Keratinocyte (primary cell): ENCODE data around the gene FOXN1. TPM values are rescaled to one million over a fixed set of nuclear protein-coding genes. Genes with fewer than 3 reads are reported as not detected.

Source experiments
- DNase-seq: peaks from one replicate; pipeline ENCODE4 v3.0.0-alpha.2; 2011; ENCODE audit warnings: low read depth, missing footprints, low spot score
- FAIRE-seq: peaks from 2 replicates; lab custom pipeline; 2011; peaks lifted over from hg19 to GRCh38; lab: Jason Lieb, UNC
- H2AFZ ChIP-seq: 2 replicates; pipeline ENCODE4 v1.6.0; 2012; ENCODE audit warnings: low read length, control low read depth, inconsistent platforms; ENCODE audit not compliant: control insufficient read depth
- H3K27ac ChIP-seq: 2 replicates; pipeline ENCODE4 v1.5.1; 2011; ENCODE audit warnings: low read length; ENCODE audit not compliant: control insufficient read depth, insufficient read depth
- H3K27me3 ChIP-seq: 3 replicates; pipeline ENCODE4 v1.6.0; 2011; ENCODE audit warnings: low read length; ENCODE audit not compliant: control insufficient read depth, insufficient read depth; ENCODE audit errors: extremely low read depth
- H3K36me3 ChIP-seq, 2 experiments: 2 replicates in 1 of 2; 3 replicates in 1 of 2; pipeline ENCODE4 v1.5.1; 2011; ENCODE audit warnings: low read length in 2 of 2, mild to moderate bottlenecking in 1 of 2; ENCODE audit not compliant: control insufficient read depth in 2 of 2, insufficient read depth in 2 of 2; ENCODE audit errors: extremely low read depth in 1 of 2
- H3K4me1 ChIP-seq: 3 replicates; pipeline ENCODE4 v1.5.1; 2011; ENCODE audit warnings: low read length; ENCODE audit not compliant: control insufficient read depth, insufficient read depth; ENCODE audit errors: extremely low read depth
- H3K4me2 ChIP-seq: 3 replicates; pipeline ENCODE4 v1.6.0; 2011; ENCODE audit warnings: low read depth, low read length; ENCODE audit not compliant: control insufficient read depth, insufficient read depth; ENCODE audit errors: extremely low read depth
- H3K4me3 ChIP-seq, 3 experiments: fragments of 200-600 bp in 1 of 3; sonication (generic) in 1 of 3; 2 replicates in 2 of 3; 3 replicates in 1 of 3; pipeline ENCODE4 v1.5.1; 2011 to 2016; ENCODE audit warnings: low read length in 3 of 3, mild to moderate bottlenecking in 3 of 3, control low read depth in 2 of 3, inconsistent platforms in 1 of 3, low read depth in 1 of 3, mixed read lengths in 1 of 3, mixed run types in 1 of 3, moderate library complexity in 1 of 3; ENCODE audit not compliant: control insufficient read depth in 2 of 3, insufficient read depth in 2 of 3; ENCODE audit errors: extremely low read depth in 1 of 3
- H3K79me2 ChIP-seq: 2 replicates; pipeline ENCODE4 v1.6.0; 2012; ENCODE audit warnings: low read length; ENCODE audit not compliant: control insufficient read depth, insufficient read depth
- H3K9ac ChIP-seq: 3 replicates; pipeline ENCODE4 v1.6.0; 2011; ENCODE audit warnings: low read length; ENCODE audit not compliant: control insufficient read depth, insufficient read depth; ENCODE audit errors: extremely low read depth
- H3K9me1 ChIP-seq: 3 replicates; pipeline ENCODE4 v1.6.0; 2011; ENCODE audit warnings: low read length; ENCODE audit not compliant: control insufficient read depth, insufficient read depth; ENCODE audit errors: extremely low read depth
- H3K9me3 ChIP-seq: 2 replicates; pipeline ENCODE4 v1.5.1; 2012; ENCODE audit warnings: low read depth, low read length; ENCODE audit not compliant: control insufficient read depth
- H4K20me1 ChIP-seq: 3 replicates; pipeline ENCODE4 v1.6.0; 2011; ENCODE audit warnings: low read length; ENCODE audit not compliant: control insufficient read depth, insufficient read depth; ENCODE audit errors: extremely low read depth
- CTCF ChIP-seq, 3 experiments: IDR thresholded peaks in 1 of 3; conservative IDR thresholded peaks in 1 of 3; optimal IDR thresholded peaks in 1 of 3; 2 replicates in 2 of 3; 3 replicates in 1 of 3; pipeline versions ENCODE3 to v1.5.1; 2011; ENCODE audit warnings: low read length in 3 of 3, mild to moderate bottlenecking in 3 of 3, moderate library complexity in 2 of 3, control low read depth in 1 of 3, inconsistent platforms in 1 of 3; ENCODE audit not compliant: insufficient read depth in 2 of 3; ENCODE audit errors: extremely low read depth in 1 of 3
- EZH2 ChIP-seq: IDR thresholded peaks from one replicate; pipeline ENCODE4 v1.6.1; 2012; ENCODE audit warnings: inconsistent platforms, mild to moderate bottlenecking, low read length, moderate library complexity
- dilution Hi-C: fragments of 300-500 bp; cut with MboI; formaldehyde crosslinking; loops from one replicate; pipeline ENCODE4 v1.7.0; 2020; ENCODE audit warnings: low sequenced_read_pairs; ENCODE audit not compliant: extremely low pct_ligation_motif_present
- polyA plus RNA-seq, 5 experiments: library from polyadenylated mRNA; depleted of rRNA in 3 of 5; stranded (reverse) in 3 of 5; stranded (forward) in 1 of 5; unstranded in 1 of 5; fragments of >200 nt; gene quantifications; 1 replicate in 1 of 5; 2 replicates in 3 of 5; 3 replicates in 1 of 5; pipeline versions ENCODE4 v1.2.1 to v1.2.3, GENCODE V29; 2011 to 2012; ENCODE audit warnings: missing spikeins in 2 of 5, low read depth in 1 of 5, low replicate concordance in 1 of 5

Gene FOXN1
- polyA plus RNA-seq, 1 donor (not counting 4 experiments of a cell fraction or from before 2014, with no cell fraction given): 0.29 TPM

- no peak overlapping the region for H3K4me2 ChIP-seq
- H3K79me2 ChIP-seq: no peaks in the 10 kb centered on the region
- dilution Hi-C loops: no loop called here
Measured at GRCh38 chr17:28488533-28489276, 17.4 kb upstream of the FOXN1 start.

GRCh38 chr17:28491286-28491685 is 14.9 kb upstream of the FOXN1 start:
- no peak for FAIRE-seq
- dilution Hi-C loops: no loop called here

More at GRCh38 chr17:28488533-28489276, 17.4 kb upstream of the FOXN1 start:
- no peak for DNase-seq
- FAIRE-seq: no peak
- TF ChIP-seq CTCF (optimal IDR thresholded peaks at IDR 0.05 in 1 of 3, IDR thresholded peaks at IDR 0.05 in 1 of 3, conservative IDR thresholded peaks at IDR 0.05 in 1 of 3; ENCODE audit: extremely low read depth in 1 of 3, insufficient read depth in 2 of 3, low read length in 3 of 3): no peak
- TF ChIP-seq EZH2: no peak
- H3K9me3 ChIP-seq: no peaks in the 10 kb centered on the region
- H3K9ac ChIP-seq: no peak overlapping the region
- H3K4me3 ChIP-seq: no peak overlapping the region
- H3K4me1 ChIP-seq: peaks cover 9% of the 10 kb centered on the region
- no peaks in the 10 kb centered on the region for H3K9me1 ChIP-seq
- no peak overlapping the region for H3K27ac ChIP-seq
- H3K36me3 ChIP-seq: no peaks in the 10 kb centered on the region
- H4K20me1 ChIP-seq: no peaks in the 10 kb centered on the region
- H3K27me3 ChIP-seq: peaks cover 14% of the 10 kb centered on the region
- H2AFZ ChIP-seq: no peak overlapping the region

More at GRCh38 chr17:28491286-28491685, 14.9 kb upstream of the FOXN1 start:
- Histone ChIP-seq H3K4me2 (no peak overlapping the region), H3K27ac (no peak overlapping the region), H3K9me3 (no peaks in the 10 kb centered on the region), H3K4me3 (no peak overlapping the region), H4K20me1 (peaks cover 1% of the 10 kb centered on the region), H3K27me3 (peaks cover 6% of the 10 kb centered on the region), H3K9me1 (no peaks in the 10 kb centered on the region), H2AFZ (no peak overlapping the region), H3K79me2 (no peaks in the 10 kb centered on the region), H3K9ac (no peak overlapping the region), H3K36me3 (no peaks in the 10 kb centered on the region), H3K4me1 (peaks cover 9% of the 10 kb centered on the region)
- no peak for TF ChIP-seq CTCF (optimal IDR thresholded peaks at IDR 0.05 in 1 of 3, IDR thresholded peaks at IDR 0.05 in 1 of 3, conservative IDR thresholded peaks at IDR 0.05 in 1 of 3; ENCODE audit: extremely low read depth in 1 of 3, insufficient read depth in 2 of 3, low read length in 3 of 3)
- no peak for TF ChIP-seq EZH2
- no peak for DNase-seq
